ENCODE data around the gene ZNF687. TPM values are rescaled to one million over a fixed set of nuclear protein-coding genes. Genes with fewer than 3 reads are reported as not detected.

The ZNF687 gene
- total and polyA plus RNA-seq, 2 donors (not counting 1 experiment from before 2014, with no cell fraction given), result 7.2 to 11.7 TPM

DNA sequence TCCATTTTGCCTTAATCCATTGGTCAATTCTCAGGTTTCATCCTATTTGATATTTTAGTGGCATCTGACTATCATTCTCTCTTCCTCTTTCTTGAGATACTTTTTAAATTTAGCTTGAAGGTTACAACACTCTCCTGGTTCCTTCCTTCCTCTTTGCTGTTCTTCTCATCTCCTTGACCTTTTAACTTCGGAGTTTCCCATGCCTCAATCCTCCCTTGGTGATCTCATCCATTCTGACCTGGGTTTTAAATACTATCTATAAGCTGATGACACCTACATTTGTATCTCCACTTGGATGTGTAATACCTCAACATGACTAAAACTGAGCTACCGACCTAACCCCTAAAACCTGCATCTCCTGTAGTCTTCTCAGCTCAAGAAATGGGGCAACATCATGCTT, 4.8 kb upstream of the ZNF687 start:
- no peak overlapping the region for H3K27ac ChIP-seq (ENCODE audit: insufficient read depth, low read length)
- no peak overlapping the region for H3K4me2 ChIP-seq (ENCODE audit: extremely low read depth, insufficient read depth, low read length)
- DNase-seq (ENCODE audit: low read depth in 2 of 2), result no peak
- H3K36me3 ChIP-seq (ENCODE audit: control insufficient read depth, insufficient read depth, low read length), result no peaks in the 10 kb centered on the region
- TF ChIP-seq, protein P1, sequence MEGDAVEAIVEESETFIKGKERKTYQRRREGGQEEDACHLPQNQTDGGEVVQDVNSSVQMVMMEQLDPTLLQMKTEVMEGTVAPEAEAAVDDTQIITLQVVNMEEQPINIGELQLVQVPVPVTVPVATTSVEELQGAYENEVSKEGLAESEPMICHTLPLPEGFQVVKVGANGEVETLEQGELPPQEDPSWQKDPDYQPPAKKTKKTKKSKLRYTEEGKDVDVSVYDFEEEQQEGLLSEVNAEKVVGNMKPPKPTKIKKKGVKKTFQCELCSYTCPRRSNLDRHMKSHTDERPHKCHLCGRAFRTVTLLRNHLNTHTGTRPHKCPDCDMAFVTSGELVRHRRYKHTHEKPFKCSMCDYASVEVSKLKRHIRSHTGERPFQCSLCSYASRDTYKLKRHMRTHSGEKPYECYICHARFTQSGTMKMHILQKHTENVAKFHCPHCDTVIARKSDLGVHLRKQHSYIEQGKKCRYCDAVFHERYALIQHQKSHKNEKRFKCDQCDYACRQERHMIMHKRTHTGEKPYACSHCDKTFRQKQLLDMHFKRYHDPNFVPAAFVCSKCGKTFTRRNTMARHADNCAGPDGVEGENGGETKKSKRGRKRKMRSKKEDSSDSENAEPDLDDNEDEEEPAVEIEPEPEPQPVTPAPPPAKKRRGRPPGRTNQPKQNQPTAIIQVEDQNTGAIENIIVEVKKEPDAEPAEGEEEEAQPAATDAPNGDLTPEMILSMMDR (conservative IDR thresholded peaks at IDR 0.05 in 1 of 2, IDR thresholded peaks at IDR 0.05 in 1 of 2; ENCODE audit: low read depth in 1 of 2, low read length in 2 of 2), result no peak
- no peak for TF ChIP-seq EZH2 (IDR thresholded peaks at IDR 0.05; ENCODE audit: low read length, missing control alignments)
- no peaks in the 10 kb centered on the region for H4K20me1 ChIP-seq (ENCODE audit: control insufficient read depth, extremely low read depth, insufficient read depth, low read length)
- no peak overlapping the region for H3K4me3 ChIP-seq (replicated peaks in 1 of 4; ENCODE audit: control extremely low read depth in 1 of 4, insufficient read depth in 1 of 4, low read depth in 3 of 4, low read length in 4 of 4)
- no peaks in the 10 kb centered on the region for H3K27me3 ChIP-seq (ENCODE audit: control insufficient read depth, insufficient read depth, low read length)
- no peaks in the 10 kb centered on the region for H3K4me1 ChIP-seq (ENCODE audit: control insufficient read depth, extremely low read depth, insufficient read depth, low read length)
- no peaks in the 10 kb centered on the region for H3K79me2 ChIP-seq (ENCODE audit: control insufficient read depth, insufficient read depth, low read length)
- no peak overlapping the region for H2AFZ ChIP-seq (ENCODE audit: low read length)
- no peak overlapping the region for H3K9ac ChIP-seq (ENCODE audit: insufficient read depth, low read length)
- no peaks in the 10 kb centered on the region for H3K9me3 ChIP-seq (ENCODE audit: control insufficient read depth, insufficient read depth, low read depth, low read length)

DNA sequence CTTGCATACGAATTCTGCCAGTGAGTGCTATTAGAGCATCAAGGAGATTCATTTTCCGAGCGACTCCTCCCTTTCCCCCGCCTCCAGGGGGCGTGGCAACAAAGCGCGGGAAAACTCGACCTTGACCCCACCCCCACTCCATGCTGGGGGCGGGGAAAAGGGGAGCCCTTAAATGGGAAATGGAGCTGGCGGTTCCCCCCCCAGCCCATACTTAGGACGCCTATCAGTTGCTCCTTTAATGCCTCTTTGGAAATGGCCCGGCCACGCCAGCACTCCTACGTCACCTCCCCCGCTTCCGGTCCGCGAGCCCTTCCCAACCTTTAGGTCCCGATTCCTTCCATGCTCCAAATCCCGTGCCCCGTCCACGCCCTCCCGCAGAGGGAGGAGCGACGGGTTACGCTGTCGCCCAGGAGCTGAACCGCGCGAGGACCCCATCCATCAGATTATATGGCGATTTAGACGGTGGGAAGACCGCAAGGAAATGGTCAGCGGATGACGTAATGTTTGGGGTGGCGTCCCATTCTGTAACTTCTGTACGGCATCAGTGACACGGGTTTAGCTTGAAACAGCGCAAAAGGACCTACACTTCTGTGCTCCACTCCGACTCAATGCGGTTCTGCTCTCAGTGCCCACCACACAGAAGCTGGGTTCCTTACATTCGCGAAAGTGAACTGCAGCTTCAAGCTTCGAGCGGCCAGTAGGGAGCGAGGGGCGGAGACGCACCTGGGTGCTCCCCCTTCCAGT, 702 bp upstream of the ZNF687 start:
- peak overlapping the region; percentile 99 for H3K27ac ChIP-seq (ENCODE audit: insufficient read depth, low read length)
- H2AFZ ChIP-seq (ENCODE audit: low read length), result peak overlapping the region; percentile 45
- peaks cover 2% of the 10 kb centered on the region for H3K36me3 ChIP-seq (ENCODE audit: control insufficient read depth, insufficient read depth, low read length)
- peaks cover 15% of the 10 kb centered on the region for H3K79me2 ChIP-seq (ENCODE audit: control insufficient read depth, insufficient read depth, low read length)
- no peak for TF ChIP-seq EZH2 (IDR thresholded peaks at IDR 0.05; ENCODE audit: low read length, missing control alignments)
- TF ChIP-seq, protein P1 (conservative IDR thresholded peaks at IDR 0.05 in 1 of 2, IDR thresholded peaks at IDR 0.05 in 1 of 2; ENCODE audit: low read depth in 1 of 2, low read length in 2 of 2), result no peak
- no peaks in the 10 kb centered on the region for H3K4me1 ChIP-seq (ENCODE audit: control insufficient read depth, extremely low read depth, insufficient read depth, low read length)
- H3K4me3 ChIP-seq (replicated peaks in 1 of 4; ENCODE audit: control extremely low read depth in 1 of 4, insufficient read depth in 1 of 4, low read depth in 3 of 4, low read length in 4 of 4), result peak overlapping the region; percentile 39 to 97 (median 69)
- peak overlapping the region; percentile 58 for H3K4me2 ChIP-seq (ENCODE audit: extremely low read depth, insufficient read depth, low read length)
- peak overlapping the region; percentile 92 for H3K9ac ChIP-seq (ENCODE audit: insufficient read depth, low read length)
- no peaks in the 10 kb centered on the region for H3K27me3 ChIP-seq (ENCODE audit: control insufficient read depth, insufficient read depth, low read length)
- no peaks in the 10 kb centered on the region for H3K9me3 ChIP-seq (ENCODE audit: control insufficient read depth, insufficient read depth, low read depth, low read length)
- H4K20me1 ChIP-seq (ENCODE audit: control insufficient read depth, extremely low read depth, insufficient read depth, low read length), result no peaks in the 10 kb centered on the region
- peak; percentile 96 to 99 for DNase-seq (ENCODE audit: low read depth in 2 of 2)

DNA sequence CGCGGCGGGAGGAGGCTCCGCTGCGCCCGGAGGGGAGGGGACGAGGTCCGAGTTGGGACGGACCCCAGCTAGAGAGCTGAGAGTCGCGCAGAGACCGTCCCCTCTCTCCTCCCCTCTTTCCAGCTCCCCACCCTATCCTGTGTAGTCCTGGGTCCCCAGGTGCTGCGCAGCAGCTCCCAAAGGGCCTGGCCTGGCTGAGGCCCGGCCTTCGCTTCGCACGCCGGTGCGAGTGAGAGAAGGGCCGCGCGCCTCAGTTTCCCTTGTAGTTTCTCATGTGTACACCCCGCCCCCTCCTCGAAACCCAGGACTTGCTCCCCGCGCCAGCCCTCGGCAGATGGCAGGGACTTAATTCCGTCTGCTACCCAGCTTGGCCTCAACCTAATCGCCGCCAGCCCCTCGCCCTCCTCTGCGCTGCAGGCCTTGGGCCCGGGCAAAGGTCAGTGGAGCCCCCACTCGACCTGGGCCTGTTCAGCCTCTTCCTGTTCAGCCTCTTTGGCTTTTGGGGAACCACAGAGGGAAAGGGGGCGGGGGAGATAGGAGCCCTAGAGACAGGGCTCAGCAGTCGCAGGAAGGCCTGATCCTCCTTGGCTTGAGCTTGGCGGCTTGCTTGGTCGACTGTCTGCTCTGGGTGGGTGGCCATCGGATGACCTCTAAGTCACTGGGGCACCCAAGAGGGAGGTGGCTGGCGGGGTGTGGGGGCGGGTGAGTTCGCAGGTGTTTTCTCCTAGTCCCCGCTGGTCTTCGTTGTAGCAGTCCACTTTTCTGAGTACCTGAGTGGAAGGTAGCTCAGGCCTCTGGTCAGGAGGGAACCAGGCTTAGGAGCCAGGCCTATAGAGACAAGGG, 1.0 kb downstream of the ZNF687 start:
- DNase-seq (ENCODE audit: low read depth in 2 of 2), result peak in 1 of 2 donors; percentile 13
- H3K27me3 ChIP-seq (ENCODE audit: control insufficient read depth, insufficient read depth, low read length), result no peaks in the 10 kb centered on the region
- H4K20me1 ChIP-seq (ENCODE audit: control insufficient read depth, extremely low read depth, insufficient read depth, low read length), result no peaks in the 10 kb centered on the region
- peaks cover 18% of the 10 kb centered on the region for H3K36me3 ChIP-seq (ENCODE audit: control insufficient read depth, insufficient read depth, low read length)
- no peak overlapping the region for H2AFZ ChIP-seq (ENCODE audit: low read length)
- H3K9me3 ChIP-seq (ENCODE audit: control insufficient read depth, insufficient read depth, low read depth, low read length), result no peaks in the 10 kb centered on the region
- H3K4me3 ChIP-seq (replicated peaks in 1 of 4; ENCODE audit: control extremely low read depth in 1 of 4, insufficient read depth in 1 of 4, low read depth in 3 of 4, low read length in 4 of 4), result peak overlapping the region; percentile 55 to 85 (median 77)
- H3K4me2 ChIP-seq (ENCODE audit: extremely low read depth, insufficient read depth, low read length), result peak overlapping the region; percentile 97
- TF ChIP-seq, protein P1 (conservative IDR thresholded peaks at IDR 0.05 in 1 of 2, IDR thresholded peaks at IDR 0.05 in 1 of 2; ENCODE audit: low read depth in 1 of 2, low read length in 2 of 2), result no peak
- TF ChIP-seq EZH2 (IDR thresholded peaks at IDR 0.05; ENCODE audit: low read length, missing control alignments), result no peak
- H3K9ac ChIP-seq (ENCODE audit: insufficient read depth, low read length), result peak overlapping the region; percentile 81
- H3K27ac ChIP-seq (ENCODE audit: insufficient read depth, low read length), result peak overlapping the region; percentile 99
- H3K79me2 ChIP-seq (ENCODE audit: control insufficient read depth, insufficient read depth, low read length), result peaks cover 15% of the 10 kb centered on the region
- H3K4me1 ChIP-seq (ENCODE audit: control insufficient read depth, extremely low read depth, insufficient read depth, low read length), result no peaks in the 10 kb centered on the region

Data from fibroblast of lung (primary cell).